Progenitor cell of endocrine pancreas (in vitro differentiated cells): ENCODE measurements around the gene CBLB. TPM values are rescaled to one million over a fixed set of nuclear protein-coding genes. Genes with fewer than 3 reads are reported as not detected.

ENCODE experiments used
- DNase-seq: peaks from one replicate; pipeline ENCODE4 v3.0.0; 2021; ENCODE audit warnings: low spot score; ENCODE audit not compliant: unreplicated experiment
- H3K27ac Mint-ChIP-seq: 2 replicates; pipeline ENCODE4 v1.8.0; 2021; ENCODE audit warnings: mild to moderate bottlenecking, moderate library complexity, mixed read lengths
- H3K27me3 Mint-ChIP-seq: 2 replicates; pipeline ENCODE4 v1.8.0; 2021; ENCODE audit warnings: mixed read lengths
- H3K36me3 Mint-ChIP-seq: 2 replicates; pipeline ENCODE4 v1.8.0; 2022; ENCODE audit warnings: mixed read lengths; ENCODE audit not compliant: insufficient read depth
- H3K4me1 Mint-ChIP-seq: 2 replicates; pipeline ENCODE4 v1.8.0; 2021; ENCODE audit warnings: low read depth, mixed read lengths
- H3K4me3 Mint-ChIP-seq: 2 replicates; pipeline ENCODE4 v1.8.0; 2021; ENCODE audit warnings: low read depth, mild to moderate bottlenecking, moderate library complexity, mixed read lengths
- H3K9me3 Mint-ChIP-seq: 2 replicates; pipeline ENCODE4 v1.8.0; 2021; ENCODE audit warnings: low read depth, mixed read lengths
- CTCF ChIP-seq: fragments of 200-600 bp; sonication (generic); IDR thresholded peaks from one replicate; pipeline ENCODE4 v1.5.0; 2021; ENCODE audit warnings: antibody characterized with exemption, mild to moderate bottlenecking; ENCODE audit not compliant: unreplicated experiment
- total RNA-seq: library from RNA; stranded (reverse); gene quantifications from 2 replicates; pipeline ENCODE4 v1.2.1, GENCODE V29; 2021

The CBLB gene
- total RNA-seq, 1 donor from 2014 or later: 64.1 TPM

DNA sequence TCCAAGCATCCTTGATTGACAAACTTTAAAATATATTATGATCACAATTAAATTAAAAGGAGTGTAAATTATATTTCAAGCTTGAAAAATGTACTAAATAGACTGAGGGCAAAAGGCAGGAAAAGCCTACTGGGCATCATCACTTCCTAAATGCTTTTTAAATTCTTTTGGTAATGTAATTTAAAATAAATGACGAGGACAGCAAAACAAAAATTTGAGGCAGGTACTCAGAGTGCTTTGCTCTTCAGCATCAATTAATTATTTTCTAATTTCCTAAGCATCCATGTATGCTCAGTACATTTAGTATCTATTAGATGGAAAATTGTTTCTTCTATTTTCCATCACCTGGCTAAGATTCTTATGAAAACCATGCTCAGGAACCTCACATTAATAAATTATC, 5.2 kb downstream of the CBLB start:
- H3K27ac Mint-ChIP-seq: no peak overlapping the region
- no peak for DNase-seq
- peaks cover 30% of the 10 kb centered on the region for H3K4me1 Mint-ChIP-seq
- peaks cover 14% of the 10 kb centered on the region for H3K36me3 Mint-ChIP-seq
- H3K9me3 Mint-ChIP-seq: no peaks in the 10 kb centered on the region
- no peak for TF ChIP-seq CTCF
- no peaks in the 10 kb centered on the region for H3K27me3 Mint-ChIP-seq
- H3K4me3 Mint-ChIP-seq: no peak overlapping the region

- Mint-ChIP-seq H3K27ac (no peak overlapping the region), H3K27me3 (no peaks in the 10 kb centered on the region), H3K36me3 (peaks cover 19% of the 10 kb centered on the region), H3K4me1 (peaks cover 24% of the 10 kb centered on the region), H3K9me3 (no peaks in the 10 kb centered on the region), H3K4me3 (no peak overlapping the region)
- DNase-seq: no peak
- no peak for TF ChIP-seq CTCF
Observed at GRCh38 chr3:105862217-105862616, 6.6 kb downstream of the CBLB start.

- peaks cover 11% of the 10 kb centered on the region for H3K4me1 Mint-ChIP-seq
- no peak overlapping the region for H3K4me3 Mint-ChIP-seq
- DNase-seq: no peak
- no peaks in the 10 kb centered on the region for H3K9me3 Mint-ChIP-seq
- no peaks in the 10 kb centered on the region for H3K27me3 Mint-ChIP-seq
- H3K36me3 Mint-ChIP-seq: peaks cover 17% of the 10 kb centered on the region
- TF ChIP-seq CTCF: no peak
- H3K27ac Mint-ChIP-seq: no peak overlapping the region
Observed at GRCh38 chr3:105860641-105861040, 8.2 kb downstream of the CBLB start.

- peaks cover 25% of the 10 kb centered on the region for H3K36me3 Mint-ChIP-seq
- no peak overlapping the region for H3K27ac Mint-ChIP-seq
- H3K27me3 Mint-ChIP-seq: no peaks in the 10 kb centered on the region
- no peaks in the 10 kb centered on the region for H3K9me3 Mint-ChIP-seq
- no peak for DNase-seq
- TF ChIP-seq CTCF: no peak
- H3K4me1 Mint-ChIP-seq: peaks cover 2% of the 10 kb centered on the region
- H3K4me3 Mint-ChIP-seq: no peak overlapping the region
Observed at GRCh38 chr3:105858017-105858416, 10.8 kb downstream of the CBLB start.

DNA sequence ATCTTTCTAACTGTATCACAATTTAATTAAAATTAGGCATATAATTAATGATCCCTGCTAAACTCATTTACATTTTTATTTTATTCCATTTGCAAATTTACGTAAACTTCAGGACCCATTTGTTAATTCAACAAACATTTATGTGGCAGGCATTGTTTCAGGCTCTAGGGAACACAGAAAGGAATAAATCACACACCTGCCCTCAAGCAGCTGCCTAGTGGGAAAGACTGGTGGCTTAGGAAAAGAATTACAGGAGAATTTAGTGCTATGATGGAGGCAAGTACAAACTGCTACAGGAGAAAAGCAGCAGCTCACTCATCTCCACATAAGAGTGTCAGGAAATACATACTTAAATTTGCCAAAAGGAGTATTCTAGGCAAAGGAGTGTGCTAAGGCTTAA, 11.2 kb downstream of the CBLB start:
- no peak for TF ChIP-seq CTCF
- H3K36me3 Mint-ChIP-seq: peaks cover 27% of the 10 kb centered on the region
- no peak for DNase-seq
- peaks cover 2% of the 10 kb centered on the region for H3K4me1 Mint-ChIP-seq
- H3K9me3 Mint-ChIP-seq: no peaks in the 10 kb centered on the region
- H3K4me3 Mint-ChIP-seq: no peak overlapping the region
- no peaks in the 10 kb centered on the region for H3K27me3 Mint-ChIP-seq
- no peak overlapping the region for H3K27ac Mint-ChIP-seq
